HG03103 (cell line): Measurements from ENCODE around the gene MPP1.

Experiments
- ATAC-seq: cut with Tn5 transposase; IDR thresholded peaks from one replicate; pipeline ENCODE4 v1.9.1; 2021; ENCODE audit warnings: low read depth; ENCODE audit not compliant: unreplicated experiment

MPP1 gene

DNA sequence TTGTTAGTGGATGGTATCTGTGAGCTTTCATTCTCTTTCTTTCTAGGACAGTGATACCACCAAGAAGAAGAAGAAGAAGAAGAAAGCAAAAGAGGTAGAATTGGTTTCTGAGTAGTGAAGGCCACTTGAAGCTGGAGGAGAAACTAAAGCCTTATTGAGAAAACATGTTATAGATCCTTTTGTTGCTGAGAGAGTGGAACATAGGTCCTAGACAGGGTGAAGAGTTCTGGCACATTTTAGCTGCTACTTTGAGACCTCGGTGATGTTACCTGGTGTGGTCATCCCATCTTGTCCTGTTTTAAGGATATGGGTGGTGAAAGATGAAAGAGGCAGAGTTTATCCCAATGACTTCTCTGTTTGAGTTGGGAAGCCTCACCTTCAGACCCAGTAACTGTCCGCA lies 28.5 kb downstream of the MPP1 start:
- no peak for ATAC-seq

DNA sequence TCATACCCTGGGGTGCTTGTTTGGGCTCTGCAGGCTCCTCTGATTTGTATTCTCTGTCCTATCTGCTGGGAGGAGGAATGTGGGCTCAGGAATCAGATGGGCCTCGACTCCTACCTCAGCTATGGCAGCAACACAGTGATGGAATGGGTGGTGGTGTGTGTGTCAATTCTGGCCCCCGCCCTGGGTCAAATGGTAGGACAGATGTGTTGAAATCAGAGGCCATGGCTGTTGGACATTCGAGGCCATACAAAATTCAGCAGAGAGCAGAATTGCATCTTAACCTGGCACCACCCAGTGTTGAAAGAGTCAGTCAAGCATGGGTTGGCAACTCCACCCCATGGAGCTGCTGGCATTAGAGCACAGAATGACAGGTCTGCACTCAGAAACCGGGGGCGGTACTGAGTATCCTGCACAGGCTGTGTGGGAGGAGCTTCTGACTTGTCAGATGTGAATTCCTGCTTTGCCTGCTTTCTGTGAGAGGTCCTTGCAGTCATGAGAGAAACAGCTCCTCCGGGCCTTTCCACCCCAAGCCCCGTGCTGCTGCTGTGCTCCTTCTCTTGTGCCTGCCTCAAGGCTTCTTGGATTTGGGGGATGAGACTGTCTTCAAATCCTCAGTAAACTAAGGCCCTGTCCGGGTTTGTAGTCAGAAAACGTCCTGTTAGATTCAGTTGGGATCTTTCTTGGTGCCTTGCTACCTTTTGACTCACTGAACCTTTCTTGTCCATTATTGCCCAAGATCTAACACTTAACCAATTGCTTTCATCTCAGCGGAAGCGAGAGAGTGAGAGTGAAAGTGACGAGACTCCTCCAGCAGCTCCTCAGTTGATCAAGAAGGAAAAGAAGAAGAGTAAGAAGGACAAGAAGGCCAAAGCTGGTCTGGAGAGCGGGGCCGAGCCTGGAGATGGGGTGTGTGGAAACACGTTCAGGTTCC lies 29.6 kb downstream of the MPP1 start:
- no peak for ATAC-seq

DNA sequence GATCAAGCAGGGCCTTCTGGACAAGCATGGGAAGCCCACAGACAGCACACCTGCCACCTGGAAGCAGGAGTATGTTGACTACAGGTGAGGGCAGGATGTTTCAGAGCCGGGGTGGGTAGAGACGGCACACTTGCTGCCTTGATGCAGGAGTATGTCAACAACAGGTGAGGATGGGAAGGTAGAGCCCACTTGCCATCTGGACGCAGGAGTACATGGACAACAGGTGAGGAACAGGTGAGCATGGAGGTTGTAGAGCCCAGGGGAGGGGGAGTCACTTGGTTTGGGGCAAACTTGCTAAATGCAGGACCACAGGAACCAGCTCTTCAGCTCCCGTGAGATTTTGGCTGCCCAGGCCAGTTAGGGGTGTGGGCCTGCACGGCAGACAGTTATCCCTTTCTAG lies 30.7 kb downstream of the MPP1 start:
- no peak for ATAC-seq

DNA sequence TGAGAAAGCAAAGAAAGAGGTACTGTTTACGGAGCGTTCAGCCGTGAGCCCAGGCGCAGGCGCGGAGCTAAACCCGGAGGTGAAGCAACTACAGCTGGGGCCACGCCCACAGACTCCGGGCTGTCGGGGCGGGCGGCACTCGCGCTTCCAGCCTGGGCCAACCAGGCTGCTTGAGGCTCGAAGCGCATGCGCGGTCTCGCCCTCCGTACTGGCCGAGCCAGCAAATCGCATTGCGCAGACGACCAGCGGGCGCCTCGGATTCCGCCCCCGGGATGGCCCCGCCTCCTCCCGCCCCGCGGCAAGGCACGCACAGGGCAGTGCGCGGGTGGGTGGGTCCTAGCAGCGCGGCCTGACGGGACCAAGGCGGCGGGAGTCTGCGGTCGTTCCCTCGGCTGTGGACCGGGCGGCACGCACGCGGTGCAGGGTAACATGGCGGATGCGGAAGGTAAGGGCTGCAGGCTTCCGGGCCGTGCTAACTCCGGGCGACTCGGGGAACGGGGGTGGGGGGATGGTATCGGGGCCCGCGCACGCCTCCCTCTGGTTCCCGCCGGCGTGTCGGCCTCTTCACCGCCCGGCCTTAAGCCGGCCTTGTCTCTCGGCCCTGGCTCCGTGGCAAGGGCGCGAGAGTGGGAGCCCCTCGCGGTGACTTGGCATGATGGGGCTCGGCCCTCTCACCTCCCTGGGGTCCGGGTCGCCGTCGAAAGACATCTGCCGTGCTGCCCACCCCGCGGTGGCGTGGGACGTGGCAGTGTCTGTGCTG lies 42.6 kb downstream of the MPP1 start, which contains the start of gene DKC1:
TSS of gene DKC1 (plus strand) at position 328 of the 760 bp plus-strand sequence. CDS start at position 430, 102 bp downstream.
- peak; percentile 85 for ATAC-seq

DNA sequence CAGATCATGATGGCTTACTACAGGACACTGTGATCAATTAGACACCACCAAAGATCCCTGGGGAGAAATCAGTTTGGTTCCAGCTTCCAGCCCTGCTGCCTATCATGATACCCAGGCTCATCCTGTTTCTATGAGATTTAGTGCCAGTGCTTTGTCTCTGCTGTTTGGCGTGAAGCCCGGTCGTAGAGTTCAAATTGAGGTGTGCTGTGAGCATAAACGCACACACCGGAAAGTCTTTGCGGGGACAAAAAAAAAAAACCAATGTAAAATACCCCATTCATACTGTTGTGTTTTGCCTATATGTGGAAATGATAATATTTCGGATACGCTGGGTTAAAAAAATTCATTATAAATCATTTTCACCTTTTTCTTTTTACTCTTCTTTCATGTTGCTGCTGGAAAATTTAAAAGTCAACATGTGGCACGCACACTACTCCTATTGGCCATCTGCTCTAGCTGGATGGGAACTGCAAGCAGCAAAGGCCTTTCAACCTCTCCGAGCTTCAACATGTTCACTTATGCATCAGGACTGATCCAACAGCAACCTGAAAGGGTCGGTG lies 43.2 kb downstream of the MPP1 start:
- no peak for ATAC-seq

DNA sequence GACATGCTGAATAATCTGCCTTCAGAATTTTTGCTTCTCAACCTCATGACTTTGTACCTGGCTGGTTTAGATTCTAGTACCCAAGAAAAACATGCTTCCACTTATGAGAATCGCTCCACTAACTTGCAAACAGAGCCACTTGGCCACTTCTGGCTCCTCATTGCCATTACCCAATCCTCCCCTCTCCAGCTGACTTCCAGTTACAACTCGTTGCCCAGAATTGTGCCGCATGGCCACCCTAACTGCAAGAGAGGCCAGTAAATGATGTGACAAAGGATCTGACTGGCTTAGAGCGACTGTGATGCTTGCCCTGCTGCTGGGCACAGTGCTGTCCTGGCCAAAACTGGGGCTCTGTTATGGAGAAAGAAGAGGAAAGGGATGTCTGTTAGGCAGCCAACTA lies 46.6 kb downstream of the MPP1 start:
- ATAC-seq: no peak

DNA sequence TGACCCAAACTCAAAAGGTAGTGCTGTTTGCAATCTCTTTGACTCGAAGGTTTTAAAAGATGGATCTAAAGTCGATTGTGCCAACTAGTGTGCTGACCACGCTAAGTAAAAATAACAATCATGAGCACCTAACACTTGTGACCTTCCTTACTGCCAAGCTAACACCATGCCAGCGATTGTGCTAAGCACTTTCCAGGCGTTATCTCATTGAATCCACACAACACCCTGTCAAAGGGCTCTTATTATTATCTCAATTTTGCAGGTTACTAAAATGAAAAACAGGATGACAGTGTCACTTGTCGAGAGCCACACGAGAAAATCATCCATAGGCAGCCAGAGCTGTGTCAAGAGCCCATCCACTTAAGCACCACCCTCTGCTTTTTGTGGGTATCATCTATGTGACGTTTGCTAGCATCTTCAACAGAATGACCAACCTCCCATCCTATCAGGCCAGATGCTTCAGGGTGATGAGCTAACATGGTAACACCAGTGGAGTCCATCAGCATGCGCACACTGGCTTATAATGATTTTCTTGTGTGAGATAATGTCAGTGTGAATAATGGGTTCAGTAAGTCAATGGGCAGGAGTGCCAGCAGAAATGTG lies 53.5 kb downstream of the MPP1 start:
- ATAC-seq: no peak

DNA sequence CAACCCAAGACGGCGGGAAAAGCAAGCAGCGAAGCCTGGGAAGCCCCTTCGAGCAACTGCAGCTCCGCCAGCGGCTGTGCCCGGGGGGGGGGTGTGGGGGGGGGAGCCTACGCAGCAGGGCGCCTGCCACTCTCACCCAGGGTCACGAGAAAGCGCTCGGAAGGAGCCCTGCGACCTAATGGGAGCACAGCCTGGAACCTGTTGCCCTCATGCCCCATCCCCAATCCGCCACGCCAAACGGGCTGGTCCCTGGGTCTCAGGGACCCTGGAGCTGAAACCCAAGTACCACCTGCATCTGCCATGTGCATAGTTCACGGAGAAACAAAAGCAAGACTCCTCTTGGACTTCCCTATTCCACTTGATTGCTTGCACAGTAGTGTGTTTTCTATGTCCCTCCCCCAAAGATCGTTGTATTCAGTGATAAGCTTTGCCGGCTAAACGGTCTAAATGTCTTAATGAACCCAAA lies 54.0 kb downstream of the MPP1 start:
- ATAC-seq: no peak

DNA sequence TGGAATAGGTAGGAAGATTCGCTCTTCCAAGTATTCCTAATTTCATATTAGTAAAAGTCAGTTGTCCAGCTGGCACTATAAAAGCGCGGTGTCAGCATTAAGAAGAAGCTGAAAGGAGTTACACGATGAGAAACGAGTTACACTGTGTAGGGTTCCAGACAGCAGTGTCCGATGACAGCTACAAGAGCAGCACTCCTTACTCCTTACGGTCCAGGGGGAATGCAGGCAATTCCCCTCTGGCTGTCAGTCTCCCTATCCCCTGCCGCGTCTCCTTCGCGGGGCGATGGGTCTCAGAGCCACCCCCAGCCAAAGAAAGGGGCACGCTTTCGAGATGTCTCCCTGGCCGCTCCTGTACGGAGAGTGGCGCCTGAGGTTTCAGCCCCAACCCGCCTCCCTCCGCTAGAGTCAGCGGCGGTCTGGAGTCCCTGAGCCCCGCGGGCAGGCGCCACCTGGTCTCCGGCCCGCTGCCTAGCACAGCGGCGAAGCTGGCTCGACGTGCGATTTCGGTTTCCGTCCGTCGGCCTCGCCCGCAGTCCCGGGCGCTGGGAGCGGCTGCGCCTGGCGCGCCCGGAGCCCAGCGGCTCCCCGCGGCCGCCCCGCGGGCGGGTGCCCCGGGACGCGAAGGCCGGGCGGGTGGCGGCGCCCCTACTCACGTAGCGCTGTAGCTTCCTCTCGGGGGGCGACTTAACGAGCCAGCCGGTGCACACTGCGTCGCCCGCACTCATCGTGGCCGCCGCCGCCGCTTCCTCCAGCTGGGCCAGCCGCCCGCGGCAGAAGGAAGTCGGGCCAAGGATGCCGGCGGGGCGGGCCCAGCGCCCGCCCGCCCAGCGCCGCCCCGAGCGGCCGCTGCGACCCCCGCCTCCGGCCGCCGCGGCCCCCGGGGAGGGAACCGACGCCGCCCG lies 54.7 kb downstream of the MPP1 start, which contains the start of gene GAB3:
TSS of gene GAB3 (minus strand) at position 777 of the 902 bp plus-strand sequence. CDS start at position 725, 52 bp downstream.
- ATAC-seq: peak; percentile 49

DNA sequence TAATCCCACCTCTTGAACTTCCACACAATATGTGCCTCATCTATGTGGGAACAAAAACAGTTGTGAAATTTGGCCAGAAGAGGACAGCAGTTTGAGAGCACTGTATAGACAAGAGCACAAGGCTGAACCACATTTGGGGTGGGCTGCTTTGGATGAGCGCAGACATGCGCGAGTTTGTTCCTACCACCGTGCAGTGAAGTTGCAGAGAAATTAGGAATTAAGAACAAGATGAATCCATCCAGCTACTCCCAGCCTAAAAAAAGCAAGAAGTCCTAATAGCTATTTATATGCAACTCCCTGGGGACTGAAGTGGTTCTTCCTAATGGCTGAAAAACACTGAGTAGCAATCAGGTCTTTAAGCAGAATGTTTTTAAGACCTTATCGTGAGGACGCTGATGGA lies 55.4 kb downstream of the MPP1 start:
- ATAC-seq: no peak

DNA sequence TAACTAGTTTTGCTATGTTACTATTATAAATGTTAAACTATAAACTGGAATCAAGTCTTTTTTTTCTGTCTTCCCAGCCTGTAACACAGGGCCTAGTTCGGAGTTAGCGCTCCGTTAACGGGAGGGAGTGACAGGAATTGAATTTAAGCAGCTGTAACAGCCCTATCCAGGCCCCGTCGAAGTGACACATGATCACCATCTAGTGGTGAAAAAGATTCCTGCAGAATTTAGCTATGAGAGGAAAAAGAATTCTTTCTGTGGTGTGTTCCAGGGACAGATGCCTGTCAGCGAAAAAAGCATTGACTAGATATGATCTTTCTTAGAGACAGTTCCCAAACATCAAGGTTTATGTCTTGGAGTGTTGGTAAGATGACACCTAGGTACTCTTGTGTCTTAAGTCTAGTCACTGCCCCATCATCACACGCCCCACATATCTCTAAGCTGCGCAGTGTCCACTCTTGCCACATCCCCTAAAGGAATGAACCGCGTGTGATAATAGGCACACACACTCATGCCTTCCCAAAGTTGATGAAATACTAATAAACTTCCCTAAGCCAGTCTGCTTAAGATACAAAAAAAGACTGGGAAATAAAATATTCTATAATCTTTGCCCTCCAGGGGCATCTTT lies 56.5 kb downstream of the MPP1 start:
- ATAC-seq: no peak

DNA sequence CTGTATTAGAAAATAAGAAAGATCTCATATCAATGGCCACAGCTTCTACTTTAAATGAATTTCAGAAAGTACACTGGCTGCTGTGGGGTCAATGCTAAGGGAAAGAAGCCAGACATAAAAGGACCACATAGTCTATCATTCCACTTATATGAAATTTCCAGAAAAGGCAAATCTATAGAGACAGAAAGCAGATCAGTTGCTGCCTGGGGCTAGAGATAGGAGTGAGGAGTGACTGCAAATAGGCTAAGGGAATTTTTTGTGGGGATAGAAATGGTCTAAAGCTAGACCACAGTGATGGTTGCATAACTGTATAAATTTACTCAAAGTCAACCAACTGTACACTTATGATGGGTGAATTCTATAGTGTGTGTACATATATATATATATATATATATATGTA lies 62.7 kb downstream of the MPP1 start:
- no peak for ATAC-seq

DNA sequence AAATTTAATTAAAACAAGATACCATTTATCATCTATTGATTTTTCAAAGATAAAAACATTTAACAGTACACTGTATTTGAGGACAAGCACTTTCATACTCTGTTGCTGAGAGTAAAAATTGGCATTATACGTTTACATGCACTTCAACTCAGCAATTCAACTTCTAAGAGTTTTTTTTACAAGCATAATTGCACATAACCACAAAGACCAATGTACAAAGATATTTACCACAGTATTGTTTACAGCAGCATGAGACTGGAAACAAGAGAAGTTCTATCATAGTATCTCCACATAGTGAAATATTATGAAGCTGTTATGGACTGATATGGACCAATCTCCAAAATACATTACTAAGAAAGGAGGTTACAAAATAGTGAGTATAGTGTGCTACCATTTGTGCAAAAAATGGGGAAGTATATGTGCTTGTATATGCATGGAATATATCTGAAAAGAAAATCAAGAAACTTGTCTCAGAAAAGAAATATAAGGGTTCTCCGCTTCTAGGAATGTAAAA lies 65.3 kb downstream of the MPP1 start:
- ATAC-seq: no peak

DNA sequence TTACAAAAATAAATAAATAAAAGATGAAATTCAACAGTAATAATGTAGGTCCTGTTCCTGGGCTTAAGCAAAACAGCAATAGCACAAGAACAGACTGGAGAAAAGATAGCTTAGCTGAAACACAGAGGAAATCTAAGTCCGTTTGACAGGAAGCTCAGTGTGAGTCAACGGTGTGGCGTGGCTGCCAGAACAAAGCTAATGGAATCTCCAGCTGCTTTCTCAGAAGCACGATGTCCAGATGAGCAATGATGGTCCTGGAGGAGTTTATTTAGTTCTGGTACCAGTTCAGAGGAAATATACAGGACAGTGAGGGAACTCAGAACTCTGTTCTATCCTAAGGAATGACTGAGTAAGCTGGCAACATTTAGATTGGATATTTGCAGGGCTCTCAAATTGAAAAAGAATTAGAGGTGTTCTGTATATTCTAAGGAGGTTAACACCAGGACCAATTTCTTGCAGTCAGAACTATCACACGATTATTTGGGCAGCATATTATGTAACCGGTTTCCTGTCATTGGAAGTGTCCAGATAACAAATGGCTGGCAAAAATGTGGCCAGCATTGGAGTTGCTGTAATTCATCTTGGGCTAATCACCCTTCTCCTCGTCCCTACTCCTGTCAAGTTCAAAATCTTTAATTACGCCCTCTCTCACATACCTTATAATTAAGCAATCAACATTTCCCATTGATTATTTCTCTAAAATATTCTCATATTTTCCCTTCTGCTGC lies 67.1 kb downstream of the MPP1 start:
- ATAC-seq: no peak

DNA sequence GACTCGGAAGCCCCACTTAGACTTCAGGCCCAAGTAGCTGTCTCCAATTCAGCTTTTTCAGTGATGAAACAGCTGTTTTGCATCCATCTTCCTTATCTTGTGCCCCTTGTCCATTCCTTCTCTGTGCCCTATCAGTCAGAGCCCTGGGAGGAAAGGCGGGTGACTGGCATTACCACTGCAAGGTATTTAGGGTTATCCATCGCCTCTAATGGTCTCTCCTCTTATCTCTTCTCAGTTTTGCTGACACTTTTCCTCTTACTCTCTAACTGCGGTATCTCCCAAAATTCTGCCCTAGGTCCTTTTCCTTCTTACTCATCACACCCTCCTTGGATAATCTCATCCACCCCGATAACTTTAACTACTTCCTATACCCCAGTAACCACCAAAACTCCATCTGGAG lies 68.1 kb downstream of the MPP1 start:
- no peak for ATAC-seq

DNA sequence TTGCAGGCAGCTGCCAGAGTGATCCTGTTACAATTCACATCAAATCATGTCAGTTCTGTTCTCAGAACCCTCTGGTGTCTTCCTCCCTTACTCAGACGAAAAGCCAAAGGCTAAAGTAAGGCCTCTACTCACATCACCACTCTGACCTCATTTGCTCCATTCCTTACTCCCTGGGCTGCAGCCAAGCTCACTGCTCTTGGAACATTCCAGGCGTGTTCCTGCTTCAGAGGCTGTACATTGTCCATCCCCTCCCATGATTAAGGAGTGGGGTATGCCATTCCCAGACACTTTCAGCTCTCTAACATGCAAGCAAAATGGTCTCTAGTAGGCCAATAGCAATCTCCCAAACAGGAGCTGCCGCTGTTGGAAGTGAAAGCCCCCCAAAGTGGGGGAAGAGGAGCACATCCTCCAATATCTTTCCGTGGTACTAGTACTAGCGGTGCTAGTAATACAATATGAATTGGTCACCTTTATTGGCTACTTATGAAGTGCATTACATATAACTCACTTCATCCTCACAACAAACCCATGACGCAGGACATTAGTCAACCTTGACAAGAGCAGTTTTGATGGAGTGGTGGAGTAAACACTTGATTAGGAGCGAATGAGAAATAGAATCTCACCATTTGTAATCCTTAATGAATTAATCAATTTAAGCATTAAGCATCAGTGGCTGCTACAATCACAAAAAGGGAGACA lies 69.4 kb downstream of the MPP1 start:
- ATAC-seq: no peak

DNA sequence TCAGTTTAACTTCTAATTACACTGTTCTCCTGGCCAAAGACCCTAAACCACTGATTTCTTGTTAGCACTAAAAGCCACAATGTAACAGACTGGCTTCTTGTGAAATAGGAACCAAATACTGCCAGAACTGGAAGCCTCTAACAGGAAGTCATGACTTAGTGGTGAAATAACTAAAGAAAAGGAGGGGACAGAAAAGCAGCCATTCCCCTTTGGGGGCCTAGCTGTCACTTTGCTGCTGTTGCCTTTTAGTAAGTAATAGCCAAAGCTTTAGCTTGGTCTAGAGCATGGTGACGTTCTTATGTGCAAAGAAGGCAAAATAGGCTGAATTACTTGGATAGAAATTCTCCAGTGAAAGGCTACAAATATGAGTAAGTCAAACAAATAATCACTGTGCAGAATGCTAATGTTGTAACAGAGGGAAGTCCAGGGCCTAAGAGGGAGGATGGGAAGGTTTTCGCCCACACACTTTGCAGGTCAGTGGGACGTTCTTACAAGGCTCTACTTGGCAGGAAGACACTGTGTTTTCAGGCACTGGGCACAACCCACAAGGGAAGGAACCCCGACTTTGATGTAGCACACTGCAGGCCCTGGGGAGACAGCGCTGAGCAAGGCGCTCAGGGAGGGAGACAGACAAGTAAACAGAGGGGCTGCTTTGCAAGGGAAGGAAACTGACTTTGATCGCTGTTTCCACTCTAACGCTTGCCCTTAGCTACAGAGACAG lies 71.1 kb downstream of the MPP1 start:
- ATAC-seq: peak; percentile 50
